MG63 (cell line): Measurements from ENCODE around the gene DEXI. TPM values are rescaled to one million over a fixed set of nuclear protein-coding genes. Genes with fewer than 3 reads are reported as not detected.
"Not testable (repeated sequence)": the region's sequence is repeated elsewhere in the genome, so short reads cannot be mapped to it uniquely, and the experiment has no call there.

Experiments used
- DNase-seq: peaks from one replicate; pipeline ENCODE4 v3.0.0-alpha.2; 2020
- H3K27me3 ChIP-seq: fragments of 250-450 bp; sonication (Bioruptor Pico); 2 replicates; pipeline ENCODE4 v1.5.1; 2020; ENCODE audit warnings: mild to moderate bottlenecking, moderate library complexity
- H3K36me3 ChIP-seq: fragments of 250-450 bp; sonication (Bioruptor Pico); 2 replicates; pipeline ENCODE4 v1.5.1; 2020; ENCODE audit warnings: mild to moderate bottlenecking, moderate library complexity
- H3K4me3 ChIP-seq: fragments of 250-450 bp; sonication (Bioruptor Pico); 2 replicates; pipeline ENCODE4 v1.5.1; 2020; ENCODE audit warnings: mild to moderate bottlenecking, moderate library complexity
- H3K9me3 ChIP-seq: fragments of 250-450 bp; sonication (Bioruptor Pico); 2 replicates; pipeline ENCODE4 v1.5.1; 2020; ENCODE audit warnings: mild to moderate bottlenecking, moderate library complexity
- total RNA-seq: library from RNA; depleted of rRNA; stranded (reverse); fragments of >200 nt; shearing (Covaris generic); gene quantifications from 2 replicates; pipeline ENCODE4 v1.2.3, GENCODE V29; 2014; ENCODE audit warnings: low replicate concordance

The DEXI gene
- total RNA-seq, 1 experiment from 2014 or later = 87.2 TPM

DNA sequence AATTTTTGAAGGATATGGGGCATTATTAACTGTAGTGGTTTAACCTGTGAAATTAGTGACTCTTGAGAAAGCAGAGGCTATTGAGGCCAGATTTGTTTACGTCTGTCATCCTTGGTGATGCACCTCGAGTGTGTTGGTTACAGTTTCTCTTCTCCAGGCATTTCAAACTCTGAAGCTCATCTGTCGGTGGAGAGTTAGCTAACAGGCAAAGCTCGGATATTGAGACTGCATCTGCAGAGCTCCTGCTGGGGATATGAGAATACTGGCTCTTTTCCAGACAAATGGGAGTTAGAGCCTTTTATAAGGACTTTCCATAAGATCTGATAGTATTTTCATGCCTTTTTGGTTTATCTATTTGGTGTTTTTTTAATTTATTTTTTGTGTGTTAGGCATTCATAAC is 8.8 kb upstream of the DEXI start:
- DNase-seq = no peak
- 0 out of 2 replicates have a peak, but pooled peaks cover 2% of the 10 kb centered on the region for H3K36me3 ChIP-seq
- H3K27me3 ChIP-seq = no peaks in the 10 kb centered on the region
- H3K4me3 ChIP-seq = no peak overlapping the region
- no peaks in the 10 kb centered on the region for H3K9me3 ChIP-seq

DNA sequence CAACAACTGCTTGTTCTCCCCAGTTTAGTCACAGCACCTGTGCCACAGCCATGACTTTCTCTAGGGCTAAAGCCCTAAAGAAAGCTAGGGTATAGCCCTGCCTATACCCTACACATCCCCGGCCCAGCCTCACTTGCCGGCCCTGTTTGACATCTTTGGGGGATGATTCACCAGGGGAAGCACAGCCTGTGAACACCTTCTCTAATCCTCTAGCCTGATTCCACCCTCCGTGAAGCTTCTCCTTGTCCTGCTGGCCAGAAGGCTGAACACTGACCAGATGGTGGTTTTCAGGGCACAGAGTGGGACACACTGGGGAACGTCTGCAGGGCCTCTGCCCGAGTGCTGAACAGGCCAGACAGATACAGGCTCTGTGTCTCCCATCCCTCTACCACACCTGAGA is 8.1 kb upstream of the DEXI start:
- Histone ChIP-seq H3K27me3 (no peaks in the 10 kb centered on the region), H3K9me3 (no peaks in the 10 kb centered on the region), H3K4me3 (no peak overlapping the region), H3K36me3 (0 out of 2 replicates have a peak, but pooled peaks cover 2% of the 10 kb centered on the region)
- no peak for DNase-seq

DNA sequence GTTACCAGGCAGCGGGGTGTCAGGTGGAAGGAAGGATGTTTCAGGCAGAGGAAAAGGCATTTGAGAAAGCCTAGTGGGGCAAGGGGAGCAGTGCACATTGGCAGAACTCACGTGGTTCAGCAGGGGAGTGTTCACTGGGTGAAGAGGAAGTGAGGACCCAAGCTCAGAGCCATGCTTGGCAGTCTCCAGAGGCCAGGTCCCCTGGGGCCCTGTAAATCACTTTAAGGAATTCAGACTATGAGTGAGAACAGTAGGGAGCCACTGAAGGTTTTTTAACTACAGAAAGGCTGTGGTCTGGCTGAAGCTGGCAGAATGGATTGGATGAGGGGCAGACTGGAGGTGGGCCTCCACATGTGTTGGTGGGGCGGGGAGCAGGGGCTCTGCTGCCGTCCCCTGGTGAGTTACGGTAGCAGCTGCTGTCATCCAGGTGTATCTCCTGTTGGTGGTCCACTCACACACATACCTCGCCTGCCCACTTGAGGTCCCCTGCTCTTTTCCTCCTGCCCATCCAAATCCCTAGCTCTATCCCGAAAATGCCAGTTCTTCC is 7.2 kb upstream of the DEXI start:
- no peaks in the 10 kb centered on the region for H3K36me3 ChIP-seq
- no peaks in the 10 kb centered on the region for H3K27me3 ChIP-seq
- no peak overlapping the region for H3K4me3 ChIP-seq
- DNase-seq = peak; percentile 85
- H3K9me3 ChIP-seq = no peaks in the 10 kb centered on the region

GRCh38 chr16:10947211-10947787 is 5.0 kb upstream of the DEXI start:
- Histone ChIP-seq H3K27me3 (no peaks in the 10 kb centered on the region), H3K4me3 (no peak overlapping the region), H3K9me3 (no peaks in the 10 kb centered on the region), H3K36me3 (no peaks in the 10 kb centered on the region)
- DNase-seq = no peak

DNA sequence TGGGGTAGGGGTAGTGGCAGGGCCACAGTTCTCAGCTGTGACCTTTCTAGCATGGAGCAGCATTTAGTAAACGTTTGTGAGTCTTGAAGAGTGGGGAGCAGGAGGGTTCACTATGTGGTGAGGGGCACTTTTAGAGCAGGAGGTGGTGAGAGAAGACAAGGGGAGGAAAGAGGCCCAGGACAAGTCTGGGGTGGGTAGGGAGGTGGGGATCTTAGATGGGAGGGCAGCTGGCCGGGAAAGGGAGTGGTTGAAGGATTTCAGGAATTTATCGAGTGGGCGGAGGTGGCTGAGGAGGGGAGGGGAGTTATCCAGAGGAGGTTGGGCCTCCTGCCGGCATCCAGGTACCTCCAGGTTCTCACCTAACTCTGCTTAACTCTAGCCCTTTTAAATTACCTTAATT is 4.0 kb upstream of the DEXI start:
- Histone ChIP-seq H3K36me3 (no peaks in the 10 kb centered on the region), H3K4me3 (no peak overlapping the region), H3K27me3 (no peaks in the 10 kb centered on the region), H3K9me3 (no peaks in the 10 kb centered on the region)
- peak; percentile 16 for DNase-seq

DNA sequence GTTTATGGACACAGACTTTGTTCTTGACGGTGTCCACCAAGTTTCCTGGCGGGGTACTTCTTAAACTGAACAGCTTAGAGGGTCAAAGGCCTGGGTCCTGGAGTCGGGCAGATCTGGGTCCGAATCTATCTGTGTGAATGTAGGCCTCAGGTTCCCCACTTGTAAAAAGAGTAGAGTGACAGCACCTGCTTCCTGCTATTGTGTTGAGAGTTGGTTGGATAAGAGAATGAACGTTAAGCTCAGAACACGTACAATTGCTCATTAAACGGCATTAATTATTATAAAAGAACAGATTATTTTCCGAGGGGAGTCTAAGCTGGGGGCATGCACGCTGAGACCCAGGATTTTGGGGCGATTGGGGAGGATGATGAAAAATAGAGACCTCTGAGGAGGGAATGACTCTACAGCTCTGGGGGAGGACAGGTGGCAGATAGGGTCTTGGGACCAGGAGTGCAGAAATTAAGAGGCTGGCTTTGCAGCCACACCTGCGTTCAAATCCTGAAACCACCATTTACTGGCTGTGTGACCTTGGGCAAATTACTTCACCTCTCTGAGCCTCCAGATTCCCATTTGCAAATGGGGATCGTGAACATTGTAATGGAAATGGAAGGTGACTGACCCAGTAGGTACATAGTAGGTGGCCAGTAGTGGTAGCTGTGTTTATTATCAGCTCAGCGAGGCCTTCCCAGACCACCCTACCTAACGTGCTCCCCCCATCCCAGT is 3.0 kb upstream of the DEXI start:
- no peak for DNase-seq
- peaks cover 3% of the 10 kb centered on the region; the same call in 1 of the 2 replicates for H3K36me3 ChIP-seq

DNA sequence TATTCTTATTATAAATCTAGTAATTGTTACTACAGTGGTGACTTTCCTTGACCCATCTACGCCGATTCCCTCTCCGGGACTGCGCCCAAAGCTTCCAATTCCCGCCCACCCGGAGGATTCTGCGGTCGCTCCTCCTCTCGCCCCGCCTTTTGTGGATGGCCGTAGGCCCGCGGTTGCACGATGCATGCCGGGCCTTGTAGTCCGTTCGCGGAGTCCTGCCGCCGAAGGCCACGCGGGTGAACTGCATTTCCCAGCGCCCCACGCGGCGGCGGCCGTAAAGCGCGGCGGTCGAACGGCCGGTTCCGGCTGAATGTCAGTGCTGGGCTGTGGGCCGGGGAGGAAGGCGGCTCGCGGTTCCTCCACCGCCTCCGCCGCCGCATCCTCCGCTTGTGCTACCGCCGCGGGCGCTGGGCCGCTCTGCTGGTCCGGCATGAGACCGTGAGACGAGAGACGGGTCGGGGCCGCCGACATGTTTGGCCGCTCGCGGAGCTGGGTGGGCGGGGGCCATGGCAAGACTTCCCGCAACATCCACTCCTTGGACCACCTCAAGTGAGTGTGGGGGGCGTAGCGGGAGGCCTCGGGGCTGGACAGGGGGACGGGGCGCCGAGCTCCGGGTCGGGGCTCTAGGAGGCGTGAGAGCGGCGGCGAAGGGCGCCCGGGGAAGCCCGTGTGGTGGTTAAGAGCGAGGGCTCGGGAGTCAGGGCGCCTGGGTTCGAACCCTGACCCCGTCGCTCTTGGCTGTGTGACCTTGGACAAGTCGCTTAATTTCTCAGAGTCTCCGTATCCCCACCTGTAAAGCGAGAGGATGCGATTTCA is 2.2 kb upstream of the DEXI start, which contains the start of gene CLEC16A:
Gene CLEC16A (plus strand): TSS at position 316 of the 816 bp plus-strand sequence. CDS start 154 bp downstream, at position 470.
- H3K27me3 ChIP-seq = no peaks in the 10 kb centered on the region
- no peaks in the 10 kb centered on the region for H3K9me3 ChIP-seq
- H3K4me3 ChIP-seq = peak within 1 kb of the TSS; percentile 96
- peaks cover 10% of the 10 kb centered on the region for H3K36me3 ChIP-seq
- peak; percentile 99 for DNase-seq

More for the DNA sequence above, 3.0 kb upstream of the DEXI start:
- Histone ChIP-seq H3K27me3 (no peaks in the 10 kb centered on the region), H3K9me3 (no peaks in the 10 kb centered on the region), H3K4me3 (peak overlapping the region; percentile 96)

GRCh38 chr16:10943064-10943353 is 741 bp upstream of the DEXI start:
- no peaks in the 10 kb centered on the region for H3K27me3 ChIP-seq
- peaks cover 22% of the 10 kb centered on the region for H3K36me3 ChIP-seq
- H3K9me3 ChIP-seq = no peaks in the 10 kb centered on the region
- DNase-seq = no peak
- peak overlapping the region; percentile 73 for H3K4me3 ChIP-seq

DNA sequence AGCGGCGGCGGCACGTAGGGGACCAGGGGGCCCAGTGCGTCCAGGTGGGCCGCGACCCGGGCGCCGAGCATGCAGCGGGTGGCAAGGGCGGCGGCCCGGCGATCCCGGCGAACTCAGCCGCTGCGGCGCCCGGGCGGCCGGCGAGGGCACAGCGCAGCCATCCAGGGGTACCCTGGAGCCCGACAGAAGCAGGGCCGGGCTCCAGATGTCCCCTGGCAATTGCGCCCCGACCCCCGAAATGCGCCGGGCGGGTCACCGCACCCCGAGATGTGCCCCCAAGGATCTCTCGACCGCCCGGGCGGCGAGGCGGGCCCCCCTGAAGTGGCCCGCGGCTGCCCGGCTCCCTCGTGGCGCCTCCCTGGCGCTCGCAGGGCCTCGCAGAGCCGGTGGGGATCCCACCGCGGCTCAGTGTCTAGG is 325 bp downstream of the DEXI start:
- not testable (repeated sequence) for H3K9me3 ChIP-seq, H3K27me3 ChIP-seq, DNase-seq
- Histone ChIP-seq H3K36me3 (peaks cover 29% of the 10 kb centered on the region), H3K4me3 (peak overlapping the region; percentile 73)

- H3K36me3 ChIP-seq = peaks cover 34% of the 10 kb centered on the region
- H3K27me3 ChIP-seq = no peaks in the 10 kb centered on the region
- peak; percentile 38 for DNase-seq
- H3K4me3 ChIP-seq = peak overlapping the region; percentile 73
- H3K9me3 ChIP-seq = no peaks in the 10 kb centered on the region
Measured at GRCh38 chr16:10941127-10941933, 938 bp downstream of the DEXI start.

- H3K36me3 ChIP-seq = peaks cover 35% of the 10 kb centered on the region
- no peaks in the 10 kb centered on the region for H3K27me3 ChIP-seq
- H3K4me3 ChIP-seq = peak overlapping the region; percentile 73
- H3K9me3 ChIP-seq = no peaks in the 10 kb centered on the region
- peak; percentile 15 for DNase-seq
Measured at GRCh38 chr16:10940501-10941079, 1.7 kb downstream of the DEXI start.

DNA sequence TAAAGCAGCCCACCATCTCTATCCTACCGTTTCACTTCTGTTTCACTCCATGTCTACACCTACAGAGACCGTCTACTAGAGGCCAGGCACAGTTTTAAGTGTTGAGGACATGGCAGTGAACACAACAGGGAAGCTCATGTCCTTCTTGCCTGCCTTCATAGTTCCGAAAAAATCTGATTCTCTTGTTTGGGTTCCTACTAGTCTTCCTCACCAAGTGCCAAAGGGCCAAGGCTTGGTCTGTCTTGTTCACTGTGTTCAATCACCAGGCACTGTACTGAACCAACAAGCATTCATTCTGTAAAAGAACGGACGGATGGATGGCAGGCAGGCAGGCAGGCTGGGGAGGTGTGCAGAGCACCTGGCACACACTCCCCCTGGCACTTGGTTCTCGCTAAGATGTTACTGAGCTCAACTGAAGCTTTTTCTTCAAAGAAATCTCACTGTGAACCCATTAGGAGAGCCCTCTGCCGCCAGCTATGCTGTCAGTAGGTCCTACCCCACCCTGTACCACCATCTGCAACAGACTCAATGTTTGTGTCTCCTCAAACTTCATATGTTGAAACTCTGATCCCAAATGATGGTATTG is 2.5 kb downstream of the DEXI start:
- no peak for DNase-seq
- no peaks in the 10 kb centered on the region for H3K9me3 ChIP-seq
- H3K4me3 ChIP-seq = no peak overlapping the region
- peaks cover 35% of the 10 kb centered on the region for H3K36me3 ChIP-seq
- no peaks in the 10 kb centered on the region for H3K27me3 ChIP-seq

- peaks cover 39% of the 10 kb centered on the region for H3K36me3 ChIP-seq
- no peak for DNase-seq
- no peaks in the 10 kb centered on the region for H3K9me3 ChIP-seq
- H3K4me3 ChIP-seq = no peak overlapping the region
- H3K27me3 ChIP-seq = no peaks in the 10 kb centered on the region
Measured at GRCh38 chr16:10938796-10939648, 3.2 kb downstream of the DEXI start.

- Histone ChIP-seq H3K27me3 (no peaks in the 10 kb centered on the region), H3K36me3 (peaks cover 46% of the 10 kb centered on the region), H3K9me3 (no peaks in the 10 kb centered on the region), H3K4me3 (no peak overlapping the region)
- no peak for DNase-seq
Measured at GRCh38 chr16:10938321-10938720, 3.9 kb downstream of the DEXI start.
